GM23248 (cell line): ENCODE measurements around the gene GPBAR1. TPM values are rescaled to one million over a fixed set of nuclear protein-coding genes. Genes with fewer than 3 reads are reported as not detected.
A peak's percentile ranks its signal among the peaks of the same experiment; 100 is the strongest.

Experiments used
- DNase-seq: peaks from one replicate; pipeline ENCODE4 v3.0.0-alpha.2; 2015
- H2AFZ ChIP-seq: fragments of 200-600 bp; sonication (generic); 2 replicates; pipeline ENCODE4 v1.6.1; 2016; ENCODE audit warnings: antibody characterized with exemption
- H3F3A ChIP-seq: fragments of 200-600 bp; sonication (generic); 2 replicates; pipeline ENCODE4 v1.6.1; 2016; ENCODE audit warnings: mild to moderate bottlenecking, antibody characterized with exemption, mixed run types; ENCODE audit not compliant: insufficient read depth
- H3K27ac ChIP-seq: fragments of 200-600 bp; sonication (generic); 2 replicates; pipeline ENCODE4 v1.5.1; 2016; ENCODE audit warnings: mild to moderate bottlenecking
- H3K27me3 ChIP-seq: fragments of 200-600 bp; sonication (generic); replicated peaks from 2 replicates; pipeline ENCODE4 v1.6.1; 2016; ENCODE audit warnings: mild to moderate bottlenecking; ENCODE audit not compliant: insufficient read depth
- H3K36me3 ChIP-seq: fragments of 200-600 bp; sonication (generic); 2 replicates; pipeline ENCODE4 v1.6.1; 2016; ENCODE audit warnings: low read depth, mild to moderate bottlenecking
- H3K4me1 ChIP-seq: fragments of 200-600 bp; sonication (generic); 2 replicates; pipeline ENCODE4 v1.6.1; 2016; ENCODE audit warnings: mild to moderate bottlenecking; ENCODE audit not compliant: insufficient read depth
- H3K4me2 ChIP-seq: fragments of 200-600 bp; sonication (generic); one replicate; pipeline ENCODE4 v1.6.1; 2016; ENCODE audit warnings: mild to moderate bottlenecking; ENCODE audit not compliant: unreplicated experiment
- H3K4me3 ChIP-seq: fragments of 200-600 bp; sonication (generic); 2 replicates; pipeline ENCODE4 v1.5.1; 2016; ENCODE audit warnings: mild to moderate bottlenecking
- H3K79me2 ChIP-seq: fragments of 200-600 bp; sonication (generic); 2 replicates; pipeline ENCODE4 v1.6.1; 2016; ENCODE audit warnings: mild to moderate bottlenecking; ENCODE audit not compliant: insufficient read depth
- H3K9ac ChIP-seq: fragments of 200-600 bp; sonication (generic); 2 replicates; pipeline ENCODE4 v1.6.1; 2016; ENCODE audit warnings: mild to moderate bottlenecking
- H3K9me2 ChIP-seq: fragments of 200-600 bp; sonication (generic); 2 replicates; pipeline ENCODE4 v1.6.1; 2016; ENCODE audit warnings: mixed run types, mild to moderate bottlenecking, moderate library complexity; ENCODE audit not compliant: insufficient read depth
- H3K9me3 ChIP-seq: fragments of 200-600 bp; sonication (generic); one replicate; pipeline ENCODE4 v1.6.1; 2017; ENCODE audit warnings: low read depth
- H4K20me1 ChIP-seq: fragments of 200-600 bp; sonication (generic); 2 replicates; pipeline ENCODE4 v1.6.0; 2016; ENCODE audit not compliant: insufficient read depth
- EZH2 ChIP-seq: fragments of 200-600 bp; sonication (generic); IDR thresholded peaks from 2 replicates; pipeline ENCODE4 v1.6.1; 2018; ENCODE audit warnings: antibody characterized with exemption, mild to moderate bottlenecking; ENCODE audit not compliant: insufficient read depth, poor library complexity, severe bottlenecking
- EZH2phosphoT487 ChIP-seq: fragments of 200-600 bp; sonication (generic); IDR thresholded peaks from 2 replicates; pipeline ENCODE4 v1.6.1; 2018; ENCODE audit warnings: antibody characterized with exemption, moderate library complexity, mild to moderate bottlenecking, low read depth; ENCODE audit not compliant: insufficient read depth
- WGBS, 2 experiments: methylation state at CpG; one replicate each; pipeline ENCODE4 v1.1.6; 2015 to 2017; ENCODE audit warnings: low lambda C conversion rate in 2 of 2, low coverage in 1 of 2; ENCODE audit errors: missing lambda C conversion rate in 2 of 2; 5-methylcytosine and 5-hydroxymethylcytosine counted together
- in situ Hi-C: fragments of 300-500 bp; cut with MboI; formaldehyde crosslinking; loops from 2 replicates; pipeline ENCODE4 v1.15.0; 2020
- polyA plus RNA-seq: library from polyadenylated mRNA; unstranded; fragments of >200 nt; fragmentation: Nextera tagmentation; extraction: Ambion mirVana; gene quantifications from 2 replicates; pipeline ENCODE4 v1.2.1, GENCODE V29; 2016
- total RNA-seq: library from RNA; depleted of rRNA; stranded (reverse); fragments of >200 nt; shearing (Covaris generic); gene quantifications from 2 replicates; pipeline ENCODE4 v1.2.3, GENCODE V29; 2014

Gene GPBAR1
- total and polyA plus RNA-seq, 2 experiments from 2014 or later, result not detected

DNA sequence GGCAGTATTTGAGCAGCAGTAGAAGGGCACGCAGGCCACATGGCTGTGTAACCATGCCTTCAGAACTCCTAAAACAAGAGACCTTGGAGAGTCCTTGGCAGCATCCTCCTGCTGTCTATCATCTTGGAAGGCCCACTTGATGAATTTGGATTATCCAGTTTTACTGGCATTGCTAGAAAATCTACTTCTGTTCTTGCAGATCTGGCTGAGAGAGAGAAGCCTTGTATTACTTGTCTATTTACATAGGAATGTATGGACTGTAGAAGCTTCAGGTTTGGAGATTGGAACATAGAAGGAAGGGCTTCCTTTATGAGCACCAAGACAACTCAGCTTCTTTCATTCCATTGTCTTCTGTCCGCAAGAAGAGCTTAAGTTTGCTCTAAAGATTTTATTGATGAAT lies 16.1 kb upstream of the GPBAR1 start:
- Histone ChIP-seq H3K79me2 (peaks cover 96% of the 10 kb centered on the region), H3K9me3 (no peaks in the 10 kb centered on the region), H3K36me3 (peaks cover 98% of the 10 kb centered on the region), H3F3A (peaks cover 62% of the 10 kb centered on the region), H3K4me3 (no peak overlapping the region), H3K27ac (no peak overlapping the region), H3K27me3 (no peaks in the 10 kb centered on the region), H4K20me1 (no peaks in the 10 kb centered on the region), H2AFZ (no peak overlapping the region), H3K4me2 (no peak overlapping the region), H3K9ac (no peak overlapping the region), H3K9me2 (no peaks in the 10 kb centered on the region), H3K4me1 (no peaks in the 10 kb centered on the region)
- 97 to 100% methylated on average over 2 of the region's 2 CpGs for WGBS, 2 experiments
- in situ Hi-C loops, result no loop called here
- no peak for TF ChIP-seq EZH2phosphoT487
- no peak for TF ChIP-seq EZH2
- DNase-seq, result no peak

DNA sequence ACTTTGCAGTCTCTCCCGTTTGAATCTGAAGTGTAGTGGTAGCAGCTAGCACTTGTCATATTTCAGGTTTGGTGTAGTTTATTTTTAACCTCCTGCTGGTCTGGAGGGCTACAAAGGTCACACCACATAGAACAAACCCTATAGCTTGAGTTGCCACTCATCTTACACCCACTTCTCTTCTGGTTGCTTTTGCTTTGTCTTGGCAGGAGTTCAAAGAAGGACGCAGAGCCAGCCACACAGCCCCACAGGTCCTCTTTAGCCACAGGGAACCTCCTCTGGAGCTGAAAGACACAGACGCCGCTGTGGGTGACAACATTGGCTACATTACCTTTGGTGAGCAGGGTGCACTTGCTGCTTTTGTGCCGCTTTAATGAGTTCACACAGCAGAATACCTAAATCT lies 15.6 kb upstream of the GPBAR1 start:
- in situ Hi-C loops, result no loop called here
- Histone ChIP-seq H3K9me2 (no peaks in the 10 kb centered on the region), H3K4me2 (no peak overlapping the region), H3K27me3 (no peaks in the 10 kb centered on the region), H3K36me3 (peaks cover 98% of the 10 kb centered on the region), H2AFZ (no peak overlapping the region), H3K27ac (no peak overlapping the region), H3F3A (peaks cover 68% of the 10 kb centered on the region), H3K9me3 (no peaks in the 10 kb centered on the region), H3K4me3 (no peak overlapping the region), H4K20me1 (no peaks in the 10 kb centered on the region), H3K4me1 (no peaks in the 10 kb centered on the region), H3K9ac (no peak overlapping the region), H3K79me2 (peaks cover 97% of the 10 kb centered on the region)
- WGBS, 2 experiments, result 87 to 88% methylated on average over 5 of the region's 5 CpGs
- TF ChIP-seq EZH2, result no peak
- TF ChIP-seq EZH2phosphoT487, result no peak
- no peak for DNase-seq

GRCh38 chr2:218249691-218250090 lies 11.1 kb upstream of the GPBAR1 start:
- no peak overlapping the region for H3K4me3 ChIP-seq
- H3K9me2 ChIP-seq, result no peaks in the 10 kb centered on the region
- WGBS, 2 experiments, result 91 to 97% methylated on average over 13 of the region's 13 CpGs
- DNase-seq, result no peak
- H3K36me3 ChIP-seq, result peaks cover 90% of the 10 kb centered on the region
- peaks cover 7% of the 10 kb centered on the region; the same call in 1 of the 2 replicates for H3K4me1 ChIP-seq
- in situ Hi-C loops, result no loop called here
- H2AFZ ChIP-seq, result no peak overlapping the region
- no peaks in the 10 kb centered on the region for H3K27me3 ChIP-seq
- H3K79me2 ChIP-seq, result peaks cover 63% of the 10 kb centered on the region
- H4K20me1 ChIP-seq, result no peaks in the 10 kb centered on the region; the same call in 1 of the 2 replicates
- no peak overlapping the region for H3K4me2 ChIP-seq
- no peaks in the 10 kb centered on the region for H3K9me3 ChIP-seq
- H3K27ac ChIP-seq, result no peak overlapping the region
- peaks cover 89% of the 10 kb centered on the region for H3F3A ChIP-seq
- H3K9ac ChIP-seq, result no peak overlapping the region
- TF ChIP-seq EZH2phosphoT487, result no peak
- no peak for TF ChIP-seq EZH2

DNA sequence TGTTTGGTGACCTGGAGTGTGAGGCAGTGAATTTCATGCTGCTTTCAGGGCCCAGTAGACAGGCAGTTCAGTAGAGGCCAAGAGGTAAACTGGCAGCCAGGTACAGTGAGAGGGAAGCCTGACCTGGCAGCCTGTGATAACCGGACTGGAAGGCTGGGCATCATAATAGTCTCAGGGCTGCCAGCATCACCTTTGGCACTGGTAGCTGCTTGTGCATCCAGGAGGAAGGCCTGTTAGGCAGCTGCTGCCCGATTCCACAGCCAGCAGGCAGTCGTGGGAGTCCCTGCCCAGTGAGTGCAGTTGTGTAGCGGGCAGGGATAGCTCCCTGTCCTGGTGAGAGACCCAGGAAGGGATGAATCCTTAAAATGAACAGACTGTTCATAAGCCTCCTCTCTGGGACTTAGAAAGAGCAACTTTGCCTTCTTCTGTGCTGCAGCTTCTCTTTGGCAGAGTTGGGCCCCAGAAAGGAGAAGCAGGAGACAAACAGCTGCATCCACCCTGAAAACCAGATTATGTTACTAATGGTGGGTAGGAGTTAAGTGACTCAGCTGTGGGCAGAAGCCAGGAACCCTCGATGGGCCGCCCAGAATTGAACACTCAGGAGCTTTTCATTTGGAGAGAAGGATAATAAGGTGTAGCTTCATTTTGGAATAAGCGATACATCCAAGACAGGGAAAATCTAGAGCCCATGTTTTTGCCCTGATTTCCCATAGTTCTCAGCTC lies 8.1 kb upstream of the GPBAR1 start:
- no peak for TF ChIP-seq EZH2phosphoT487
- TF ChIP-seq EZH2, result no peak
- peak; percentile 71 for DNase-seq
- H3K79me2 ChIP-seq, result peaks cover 36% of the 10 kb centered on the region; the same call in 1 of the 2 replicates
- H3K27ac ChIP-seq, result peak overlapping the region; percentile 49
- no peaks in the 10 kb centered on the region; the same call in 1 of the 2 replicates for H4K20me1 ChIP-seq
- H3F3A ChIP-seq, result peaks cover 96% of the 10 kb centered on the region
- peak overlapping the region; percentile 14; the same call in 1 of the 2 replicates for H3K9ac ChIP-seq
- WGBS, 2 experiments, result 53 to 71% methylated on average over 6 to 7 of the region's 7 CpGs
- H2AFZ ChIP-seq, result no peak overlapping the region
- no peak overlapping the region for H3K4me2 ChIP-seq
- H3K9me2 ChIP-seq, result no peaks in the 10 kb centered on the region
- peaks cover 79% of the 10 kb centered on the region for H3K36me3 ChIP-seq
- in situ Hi-C loops, result no loop called here
- H3K4me3 ChIP-seq, result no peak overlapping the region
- H3K4me1 ChIP-seq, result peaks cover 7% of the 10 kb centered on the region; the same call in 1 of the 2 replicates
- H3K9me3 ChIP-seq, result no peaks in the 10 kb centered on the region
- H3K27me3 ChIP-seq, result no peaks in the 10 kb centered on the region
